Astrocyte of the spinal cord (primary cell): ENCODE data around the gene SCARB2.

ENCODE experiments used
- DNase-seq: peaks from one replicate; pipeline ENCODE4 v3.0.0; 2011; ENCODE audit warnings: low read depth, low spot score
- H3K4me3 ChIP-seq: 2 replicates; pipeline ENCODE4 v1.5.1; 2011; ENCODE audit warnings: low read depth, mild to moderate bottlenecking, low read length, moderate library complexity
- in situ Hi-C: cut with HindIII; loops from 2 replicates; pipeline ENCODE4 v1.10.0; 2017; ENCODE audit warnings: low sequenced_read_pairs
- TF ChIP-seq, protein P1 (sequence below): IDR thresholded peaks from 2 replicates; pipeline ENCODE4 v1.5.1; 2012; ENCODE audit warnings: low read depth, mild to moderate bottlenecking, low read length, inconsistent platforms

SCARB2 gene

DNA sequence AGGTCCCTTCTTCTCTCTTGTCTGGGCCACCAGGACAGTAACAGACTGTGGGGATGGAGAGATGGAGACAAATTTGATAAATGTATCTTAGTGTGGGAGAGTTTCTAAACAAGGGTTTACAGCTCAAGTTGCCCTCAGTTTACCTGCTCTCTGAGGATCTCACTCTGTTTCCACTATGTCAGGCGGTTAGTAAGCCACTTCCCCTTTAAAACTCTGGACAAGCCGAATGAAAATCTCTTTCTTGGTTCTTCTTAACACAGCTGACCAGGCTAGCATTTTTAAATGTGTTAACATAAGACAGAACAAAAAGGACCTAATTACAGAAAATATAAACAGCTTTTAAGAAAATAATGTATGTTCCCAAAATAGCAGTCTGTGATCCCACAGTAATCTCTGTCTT is 2.9 kb upstream of the SCARB2 start:
- DNase-seq: no peak
- H3K4me3 ChIP-seq: no peak overlapping the region
- in situ Hi-C loops: no loop called here
- TF ChIP-seq, protein P1, sequence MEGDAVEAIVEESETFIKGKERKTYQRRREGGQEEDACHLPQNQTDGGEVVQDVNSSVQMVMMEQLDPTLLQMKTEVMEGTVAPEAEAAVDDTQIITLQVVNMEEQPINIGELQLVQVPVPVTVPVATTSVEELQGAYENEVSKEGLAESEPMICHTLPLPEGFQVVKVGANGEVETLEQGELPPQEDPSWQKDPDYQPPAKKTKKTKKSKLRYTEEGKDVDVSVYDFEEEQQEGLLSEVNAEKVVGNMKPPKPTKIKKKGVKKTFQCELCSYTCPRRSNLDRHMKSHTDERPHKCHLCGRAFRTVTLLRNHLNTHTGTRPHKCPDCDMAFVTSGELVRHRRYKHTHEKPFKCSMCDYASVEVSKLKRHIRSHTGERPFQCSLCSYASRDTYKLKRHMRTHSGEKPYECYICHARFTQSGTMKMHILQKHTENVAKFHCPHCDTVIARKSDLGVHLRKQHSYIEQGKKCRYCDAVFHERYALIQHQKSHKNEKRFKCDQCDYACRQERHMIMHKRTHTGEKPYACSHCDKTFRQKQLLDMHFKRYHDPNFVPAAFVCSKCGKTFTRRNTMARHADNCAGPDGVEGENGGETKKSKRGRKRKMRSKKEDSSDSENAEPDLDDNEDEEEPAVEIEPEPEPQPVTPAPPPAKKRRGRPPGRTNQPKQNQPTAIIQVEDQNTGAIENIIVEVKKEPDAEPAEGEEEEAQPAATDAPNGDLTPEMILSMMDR: no peak

GRCh38 chr4:76215077-76215476 is 1.5 kb upstream of the SCARB2 start:
- DNase-seq: no peak
- TF ChIP-seq, protein P1: no peak
- no peak overlapping the region for H3K4me3 ChIP-seq
- in situ Hi-C loops: no loop called here

GRCh38 chr4:76214177-76214675 is 602 bp upstream of the SCARB2 start:
- in situ Hi-C loops: no loop called here
- DNase-seq: no peak
- TF ChIP-seq, protein P1: no peak
- peak overlapping the region; percentile 61 for H3K4me3 ChIP-seq

- H3K4me3 ChIP-seq: peak overlapping the region; percentile 72
- TF ChIP-seq, protein P1: no peak
- in situ Hi-C loops: no loop called here
- peak; percentile 26 for DNase-seq
These were observed 691 bp downstream of the SCARB2 start for GRCh38 chr4:76212851-76213414.

GRCh38 chr4:76211769-76212708 is 1.6 kb downstream of the SCARB2 start:
- DNase-seq: no peak
- in situ Hi-C loops: no loop called here
- TF ChIP-seq, protein P1: no peak
- H3K4me3 ChIP-seq: peak overlapping the region; percentile 72

DNA sequence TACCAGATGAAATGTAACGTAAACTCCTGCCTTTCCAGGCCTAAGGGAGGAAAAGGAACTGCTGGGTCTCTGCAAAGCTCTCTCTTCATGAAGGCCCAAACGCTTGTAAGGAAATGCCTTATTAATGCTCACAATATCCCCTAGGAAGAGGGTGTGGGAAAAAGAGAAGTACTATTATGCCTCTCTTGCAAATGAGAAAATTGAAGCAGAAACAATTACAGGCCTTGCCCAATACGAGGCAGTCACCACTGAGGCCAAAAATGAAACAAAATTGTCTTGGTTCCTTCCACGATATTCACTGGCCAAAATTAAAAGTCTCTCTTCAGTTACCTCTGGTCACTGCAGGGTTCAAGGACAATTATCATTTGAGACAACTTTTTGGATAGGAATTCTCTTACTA is 3.2 kb downstream of the SCARB2 start:
- TF ChIP-seq, protein P1: no peak
- no peak for DNase-seq
- no peak overlapping the region for H3K4me3 ChIP-seq
- in situ Hi-C loops: no loop called here
